Small intestine (tissue), 7 donors: ENCODE measurements around the gene NFYB. TPM values are rescaled to one million over a fixed set of nuclear protein-coding genes. Genes with fewer than 3 reads are reported as not detected.

Experiments
- DNase-seq, 2 donors: peaks; one replicate each; pipeline versions ENCODE4 v3.0.0 to v3.0.0-alpha.2; 2013
- FAIRE-seq: peaks from 2 replicates; lab custom pipeline; 2012; peaks lifted over from hg19 to GRCh38; lab: Jason Lieb, UNC
- H3K27ac ChIP-seq, 3 donors: one replicate each; pipeline ENCODE4 v1.5.1; 2013; ENCODE audit warnings: low read length in 2 of 3, mild to moderate bottlenecking in 2 of 3, control low read depth in 1 of 3, inconsistent platforms in 1 of 3, low read depth in 1 of 3, moderate library complexity in 1 of 3
- H3K27me3 ChIP-seq, 3 donors: one replicate each; pipeline ENCODE4 v1.6.1; 2013; ENCODE audit warnings: low read length in 3 of 3, inconsistent platforms in 1 of 3; ENCODE audit not compliant: control insufficient read depth in 3 of 3, insufficient read depth in 3 of 3
- H3K36me3 ChIP-seq, 3 donors: one replicate each; pipeline ENCODE4 v1.6.1; 2013; ENCODE audit warnings: low read length in 3 of 3, inconsistent platforms in 1 of 3, low read depth in 1 of 3, mild to moderate bottlenecking in 1 of 3, moderate library complexity in 1 of 3; ENCODE audit not compliant: control insufficient read depth in 3 of 3, insufficient read depth in 2 of 3
- H3K4me1 ChIP-seq, 3 donors: one replicate each; pipeline ENCODE4 v1.6.1; 2013; ENCODE audit warnings: low read length in 2 of 3, inconsistent platforms in 1 of 3, low read depth in 1 of 3, mild to moderate bottlenecking in 1 of 3, moderate library complexity in 1 of 3; ENCODE audit not compliant: control insufficient read depth in 3 of 3, insufficient read depth in 2 of 3
- H3K4me3 ChIP-seq, 3 donors: one replicate each; pipeline ENCODE4 v1.5.1; 2013; ENCODE audit warnings: low read length in 3 of 3, control low read depth in 1 of 3, inconsistent platforms in 1 of 3, low read depth in 1 of 3, mild to moderate bottlenecking in 1 of 3, moderate library complexity in 1 of 3
- H3K9me3 ChIP-seq, 2 donors: one replicate each; pipeline ENCODE4 v1.6.1; 2013; ENCODE audit warnings: low read depth in 1 of 2, low read length in 1 of 2; ENCODE audit not compliant: control insufficient read depth in 2 of 2, insufficient read depth in 1 of 2
- WGBS, 3 donors: extraction: QIAGEN DNeasy Blood & Tissue Kit; methylation state at CpG; one replicate each; pipeline ENCODE4 v1.1.7; 2013; 5-methylcytosine and 5-hydroxymethylcytosine counted together
- polyA plus RNA-seq, 4 donors: library from polyadenylated mRNA; stranded (reverse) in 3 of 4; unstranded in 1 of 4; fragments of 200-250 nt in 3 of 4; fragments of 120-200 nt in 1 of 4; gene quantifications; one replicate each; pipeline versions ENCODE4 v1.2.1 to v1.2.3, GENCODE V29; 2013
- donor health status: healthy with polysubstance abuse.
- donor health status: control.
- donor health status: control.
- donor health status: Bipolar disorder and iron deficiency.
- donor health status: healthy.

The NFYB gene
- polyA plus RNA-seq, 4 donors = 14.1 to 36.1 (median 16.7) TPM

GRCh38 chr12:104072099-104072498, 65.9 kb downstream of the NFYB start:
- no peaks in the 10 kb centered on the region for H3K4me1 ChIP-seq
- no peaks in the 10 kb centered on the region for H3K27me3 ChIP-seq
- H3K4me3 ChIP-seq = no peak overlapping the region
- H3K36me3 ChIP-seq = peaks cover 0 to 18% (median 2%) of the 10 kb centered on the region in 3 donors
- DNase-seq (no peak), FAIRE-seq (no peak)
- no peaks in the 10 kb centered on the region for H3K9me3 ChIP-seq
- no peak overlapping the region for H3K27ac ChIP-seq
- WGBS, 3 donors = 91 to 98% (median 93%) methylated on average over 2 of the region's 2 CpGs

Other genes with a start within 250 kb of the NFYB start
- gene HSP90B1, start 207.8 kb downstream of the NFYB start, polyA plus RNA-seq = 100 to 1,000 TPM; 205 to 928 (median 450) TPM
- 10 to 100 TPM; 11.3 to 37.4 (median 15.7) TPM for gene TDG, start 172.3 kb downstream of the NFYB start, polyA plus RNA-seq
- 10 to 100 TPM in 1 of 4 donors, 1 to 10 TPM in 1, under 1 TPM in 1, not detected in 1; 0.54 to 10.9 (median 5.2) TPM for gene GLT8D2, start 88.0 kb downstream of the NFYB start, polyA plus RNA-seq
- 1 to 10 TPM; 5.0 to 8.4 (median 6.6) TPM for gene HCFC2, start 73.7 kb downstream of the NFYB start, polyA plus RNA-seq
- 10 to 100 TPM; 29.3 to 64.2 (median 49.2) TPM for gene TXNRD1, start 77.6 kb upstream of the NFYB start, polyA plus RNA-seq
- gene EID3, start 165.5 kb upstream of the NFYB start, polyA plus RNA-seq = 1 to 10 TPM in 2 of 4 donors, under 1 TPM in 2; 0.54 to 1.6 (median 0.87) TPM